Esophagus muscularis mucosa (tissue), 4 donors: ENCODE measurements around the gene KRTAP1-4. TPM values are rescaled to one million over a fixed set of nuclear protein-coding genes. Genes with fewer than 3 reads are reported as not detected.
"Not testable (repeated sequence)": the region's sequence is repeated elsewhere in the genome, so short reads cannot be mapped to it uniquely, and the experiment has no call there.

Experiments
- DNase-seq: peaks from one replicate; pipeline ENCODE4 v3.0.0-alpha.2; 2017; ENCODE audit errors: extremely low spot score
- H3K27ac ChIP-seq, 4 donors: fragments of 200-600 bp; sonication (generic); replicated peaks in 1 of 4; 1 replicate in 3 of 4; 2 replicates in 1 of 4; pipeline ENCODE4 v1.5.1; 2016 to 2019; ENCODE audit warnings: mild to moderate bottlenecking in 1 of 4
- H3K27me3 ChIP-seq, 4 donors: fragments of 200-600 bp; sonication (generic); one replicate each; pipeline versions ENCODE4 v1.5.1 to v1.6.0; 2016 to 2019
- H3K36me3 ChIP-seq, 4 donors: fragments of 200-600 bp; sonication (generic); one replicate each; pipeline ENCODE4 v1.5.1; 2016 to 2019
- H3K4me1 ChIP-seq, 4 donors: fragments of 200-600 bp; sonication (generic); one replicate each; pipeline ENCODE4 v1.5.1; 2016 to 2019
- H3K4me3 ChIP-seq, 4 donors: fragments of 200-600 bp; sonication (generic); 1 replicate in 2 of 4; 2 replicates in 2 of 4; pipeline ENCODE4 v1.5.1; 2016 to 2019; ENCODE audit warnings: mild to moderate bottlenecking in 4 of 4, moderate library complexity in 1 of 4
- H3K9me3 ChIP-seq, 4 donors: fragments of 200-600 bp; sonication (generic); 1 replicate in 3 of 4; 2 replicates in 1 of 4; pipeline ENCODE4 v1.5.1; 2016 to 2019
- CTCF ChIP-seq, 3 experiments: fragments of 200-600 bp in 2 of 3; fragments of 450-650 bp in 1 of 3; sonication (generic) in 2 of 3; IDR thresholded peaks; one replicate each; pipeline ENCODE4 v1.5.1; 2017 to 2019; ENCODE audit warnings: antibody characterized with exemption in 3 of 3, mild to moderate bottlenecking in 2 of 3, moderate library complexity in 1 of 3
- EP300 ChIP-seq: sonication (generic); formaldehyde crosslinking; IDR thresholded peaks from one replicate; pipeline ENCODE4 v1.6.1; 2017; ENCODE audit warnings: antibody characterized with exemption
- POLR2A ChIP-seq: fragments of 450-650 bp; IDR thresholded peaks from one replicate; pipeline ENCODE4 v1.6.1; 2017; ENCODE audit warnings: antibody characterized with exemption, moderate library complexity, mild to moderate bottlenecking, low read depth
- POLR2AphosphoS5 ChIP-seq, 2 donors: sonication (generic); formaldehyde crosslinking; IDR thresholded peaks; one replicate each; pipeline ENCODE4 v1.6.1; 2017; ENCODE audit warnings: antibody characterized with exemption in 2 of 2
- WGBS: methylation state at CpG from one replicate; pipeline ENCODE4 v1.1.5; 2018; 5-methylcytosine and 5-hydroxymethylcytosine counted together
- intact Hi-C: fragments of 100-400 bp; cut with DNase I; formaldehyde crosslinking; loops from one replicate; pipeline ENCODE4 v1.15.1; 2023
- total RNA-seq, 4 donors: library from RNA; depleted of rRNA; stranded (reverse); fragments of >200 nt; gene quantifications; one replicate each; pipeline versions ENCODE4 v1.1.0 to v1.2.1, GENCODE V29; 2016

The KRTAP1-4 gene
- total RNA-seq, 4 donors from 2014 or later: not detected

DNA sequence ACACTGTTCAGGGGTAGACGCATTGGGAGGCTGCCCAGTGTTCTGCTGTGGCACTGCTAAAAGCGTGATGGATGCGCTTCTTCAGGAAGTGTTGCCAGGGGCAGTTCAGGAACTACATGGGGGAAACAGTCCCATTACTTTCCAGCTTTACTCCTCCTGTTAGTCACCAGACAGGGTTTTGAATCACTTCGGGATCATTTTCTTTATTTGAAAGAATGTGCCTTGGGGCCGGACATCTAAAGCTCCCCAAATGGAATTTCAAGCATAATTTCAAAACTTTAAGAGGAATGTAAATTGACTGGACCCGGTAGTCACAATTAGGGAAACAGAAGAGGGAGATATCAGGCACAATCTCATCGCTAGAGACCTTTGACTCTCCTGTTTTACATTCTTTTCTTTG, 18.4 kb upstream of the KRTAP1-4 start:
- intact Hi-C loops: no loop called here
- Histone ChIP-seq H3K27me3 (peaks cover 0 to 29% (median 0%) of the 10 kb centered on the region in 4 donors), H3K36me3 (no peaks in the 10 kb centered on the region), H3K4me1 (no peaks in the 10 kb centered on the region), H3K27ac (no peak overlapping the region), H3K4me3 (no peak overlapping the region), H3K9me3 (no peaks in the 10 kb centered on the region)
- no peak for DNase-seq
- TF ChIP-seq EP300 (no peak), POLR2A (no peak), CTCF (IDR thresholded peaks at IDR 0.05) (no peak), POLR2AphosphoS5 (IDR thresholded peaks at IDR 0.05) (no peak)
- whole genome bisulfite sequencing: 77% methylated on average over 7 of the region's 7 CpGs

- H3K27ac ChIP-seq, H3K4me1 ChIP-seq, intact Hi-C loops, DNase-seq, H3K36me3 ChIP-seq, H3K4me3 ChIP-seq, H3K9me3 ChIP-seq: not testable (repeated sequence)
- WGBS: 64% methylated on average over 6 of the region's 33 CpGs
- H3K27me3 ChIP-seq: peaks cover 0 to 29% (median 0%) of the 10 kb centered on the region in 4 donors
These were observed 16.9 kb upstream of the KRTAP1-4 start, which contains the start of gene KRTAP2-1 for GRCh38 chr17:41046735-41047465. TSS of gene KRTAP2-1 (minus strand) at chr17:41047316. CDS start at chr17:41047267, 49 bp downstream.

DNA sequence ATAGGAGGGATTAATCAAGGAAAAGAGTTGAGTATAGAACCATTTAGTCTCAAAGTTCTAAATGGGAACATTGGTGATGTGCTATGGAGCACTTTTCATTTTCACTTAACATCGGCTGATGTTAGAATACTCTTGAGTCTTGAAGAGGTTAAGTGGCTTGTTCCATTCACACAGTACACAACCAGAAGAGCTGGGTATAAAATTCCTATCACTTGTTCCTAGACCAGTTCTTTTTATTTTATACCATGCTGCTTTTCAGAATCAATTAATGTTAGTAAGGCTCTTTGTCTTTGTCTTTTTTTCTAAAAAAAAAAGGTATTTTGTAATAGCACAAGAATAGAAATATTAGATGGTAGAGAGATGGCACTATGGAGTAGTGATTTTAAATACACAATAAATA, 13.0 kb upstream of the KRTAP1-4 start:
- H3K27me3 ChIP-seq: peaks cover 0 to 15% (median 0%) of the 10 kb centered on the region in 4 donors
- H3K4me1 ChIP-seq: no peaks in the 10 kb centered on the region
- TF ChIP-seq POLR2A (no peak), EP300 (no peak), POLR2AphosphoS5 (IDR thresholded peaks at IDR 0.05) (no peak)
- WGBS: 100% methylated on average over 1 of the region's 1 CpG
- peaks cover 0 to 8% (median 0%) of the 10 kb centered on the region in 4 donors for H3K9me3 ChIP-seq
- intact Hi-C loops: no loop called here
- no peak overlapping the region for H3K27ac ChIP-seq
- H3K36me3 ChIP-seq: no peaks in the 10 kb centered on the region
- no peak overlapping the region for H3K4me3 ChIP-seq
- DNase-seq: no peak

- H3K9me3 ChIP-seq, DNase-seq, H3K27ac ChIP-seq, H3K27me3 ChIP-seq, H3K4me3 ChIP-seq, H3K36me3 ChIP-seq, H3K4me1 ChIP-seq, intact Hi-C loops: not testable (repeated sequence)
- WGBS: 92% methylated on average over 8 of the region's 14 CpGs
These were observed 11.0 kb upstream of the KRTAP1-4 start, which contains the start of gene KRTAP1-1 for GRCh38 chr17:41040783-41041571. TSS of gene KRTAP1-1 (minus strand) at chr17:41041450. CDS start at chr17:41041397, 53 bp downstream.

GRCh38 chr17:41037853-41038350, 7.9 kb upstream of the KRTAP1-4 start:
- 66% methylated on average over 2 of the region's 2 CpGs for WGBS
- no peaks in the 10 kb centered on the region for H3K36me3 ChIP-seq
- H3K27ac ChIP-seq: no peak overlapping the region
- no peak for DNase-seq
- no peaks in the 10 kb centered on the region for H3K27me3 ChIP-seq
- intact Hi-C loops: no loop called here
- no peak overlapping the region for H3K4me3 ChIP-seq
- TF ChIP-seq CTCF (IDR thresholded peaks at IDR 0.05) (no peak), POLR2A (no peak), EP300 (no peak), POLR2AphosphoS5 (IDR thresholded peaks at IDR 0.05) (no peak)
- peaks cover 0 to 3% (median 0%) of the 10 kb centered on the region in 4 donors for H3K9me3 ChIP-seq
- H3K4me1 ChIP-seq: no peaks in the 10 kb centered on the region

GRCh38 chr17:41034346-41034935, 4.4 kb upstream of the KRTAP1-4 start, which contains the start of gene KRTAP1-3:
TSS of gene KRTAP1-3 (minus strand) at chr17:41034874. CDS start at chr17:41034821, 53 bp downstream.
- intact Hi-C loops, H3K27ac ChIP-seq, H3K4me3 ChIP-seq, H3K4me1 ChIP-seq, H3K9me3 ChIP-seq, DNase-seq, H3K27me3 ChIP-seq, H3K36me3 ChIP-seq: not testable (repeated sequence)
- 92% methylated on average over 4 of the region's 10 CpGs for WGBS
